OCI-LY3 (cell line): ENCODE measurements around the gene CCL4.

ENCODE experiments used
- H2AFZ ChIP-seq: fragments of 200-600, 300-600 bp; shearing (Covaris generic); 2 replicates; pipeline ENCODE4 v1.6.0; 2014; ENCODE audit warnings: antibody characterized with exemption, low read depth, low read length
- H3K27ac ChIP-seq: fragments of 200-600, 300-600 bp; sonication (generic); 2 replicates; pipeline ENCODE4 v1.5.1; 2014; ENCODE audit warnings: mild to moderate bottlenecking, low read length, moderate library complexity, mixed read lengths
- H3K27me3 ChIP-seq: fragments of 200-600, 300-600 bp; sonication (generic); 2 replicates; pipeline ENCODE4 v1.6.1; 2014; ENCODE audit warnings: low read depth, low read length, mixed read lengths
- H3K36me3 ChIP-seq: fragments of 200-600, 300-600 bp; sonication (generic); replicated peaks from 2 replicates; pipeline ENCODE3; 2014; ENCODE audit warnings: low read depth, low read length, mixed read lengths
- H3K4me1 ChIP-seq: fragments of 300-600, 200-600 bp; sonication (generic); 2 replicates; pipeline ENCODE4 v1.6.1; 2014; ENCODE audit warnings: low read length, mixed read lengths
- H3K4me2 ChIP-seq: fragments of 200-600, 300-600 bp; sonication (generic); 2 replicates; pipeline ENCODE4 v1.6.1; 2014; ENCODE audit warnings: low read length, mixed read lengths
- H3K4me3 ChIP-seq: fragments of 300-600, 200-600 bp; sonication (generic); 2 replicates; pipeline ENCODE4 v1.5.1; 2014; ENCODE audit warnings: antibody characterized with exemption, mild to moderate bottlenecking, low read length, moderate library complexity
- H3K79me2 ChIP-seq: fragments of 300-600, 200-600 bp; shearing (Covaris generic); 2 replicates; pipeline ENCODE4 v1.6.1; 2014; ENCODE audit warnings: mild to moderate bottlenecking, low read length, mixed read lengths
- H3K9ac ChIP-seq: fragments of 300-600, 200-600 bp; shearing (Covaris generic); 2 replicates; pipeline ENCODE4 v1.6.0; 2014; ENCODE audit warnings: mild to moderate bottlenecking, low read length, moderate library complexity
- H3K9me3 ChIP-seq: fragments of 200-600, 300-600 bp; shearing (Covaris generic); 2 replicates; pipeline ENCODE4 v1.6.1; 2014; ENCODE audit warnings: low read length, mixed read lengths; ENCODE audit not compliant: insufficient read depth
- H4K20me1 ChIP-seq: fragments of 200-600, 300-600 bp; sonication (generic); 2 replicates; pipeline ENCODE4 v1.6.1; 2016; ENCODE audit warnings: low read length, mixed read lengths; ENCODE audit not compliant: insufficient read depth
- EZH2phosphoT487 ChIP-seq: fragments of 200-600 bp; shearing (Covaris generic); IDR thresholded peaks from 2 replicates; pipeline ENCODE4 v1.6.1; 2018; ENCODE audit warnings: antibody characterized with exemption, mixed run types, low read depth
- TF ChIP-seq, protein P1 (sequence below): fragments of 200-600, 300-600 bp; sonication (generic); IDR thresholded peaks from 2 replicates; pipeline ENCODE4 v1.5.1; 2014; ENCODE audit warnings: antibody characterized with exemption, low read length, low read depth

CCL4 gene

DNA sequence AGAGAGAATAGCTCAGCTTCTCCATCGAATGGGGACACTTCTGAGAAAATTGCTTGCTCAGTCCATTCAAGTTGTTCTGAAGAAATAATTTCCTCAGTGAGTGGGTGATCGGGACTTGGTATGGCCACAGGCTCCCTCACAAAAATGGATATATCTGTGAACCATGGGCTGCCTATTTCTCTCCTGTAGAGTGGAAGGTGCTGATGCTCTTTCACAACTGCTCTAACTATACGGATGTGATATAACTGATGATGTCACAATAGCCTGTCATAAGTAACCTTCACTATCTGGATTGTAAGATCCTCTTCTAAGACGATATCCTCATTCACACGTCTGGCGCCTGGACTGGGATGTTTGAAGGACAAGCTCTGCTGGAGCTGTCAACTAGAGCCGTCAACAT lies 44.2 kb upstream of the CCL4 start:
- H3K4me2 ChIP-seq = no peak overlapping the region
- no peaks in the 10 kb centered on the region for H3K9me3 ChIP-seq
- no peaks in the 10 kb centered on the region for H3K79me2 ChIP-seq
- no peaks in the 10 kb centered on the region for H4K20me1 ChIP-seq
- no peak overlapping the region for H3K27ac ChIP-seq
- H2AFZ ChIP-seq = no peak overlapping the region
- no peak overlapping the region for H3K4me3 ChIP-seq
- TF ChIP-seq, protein P1, sequence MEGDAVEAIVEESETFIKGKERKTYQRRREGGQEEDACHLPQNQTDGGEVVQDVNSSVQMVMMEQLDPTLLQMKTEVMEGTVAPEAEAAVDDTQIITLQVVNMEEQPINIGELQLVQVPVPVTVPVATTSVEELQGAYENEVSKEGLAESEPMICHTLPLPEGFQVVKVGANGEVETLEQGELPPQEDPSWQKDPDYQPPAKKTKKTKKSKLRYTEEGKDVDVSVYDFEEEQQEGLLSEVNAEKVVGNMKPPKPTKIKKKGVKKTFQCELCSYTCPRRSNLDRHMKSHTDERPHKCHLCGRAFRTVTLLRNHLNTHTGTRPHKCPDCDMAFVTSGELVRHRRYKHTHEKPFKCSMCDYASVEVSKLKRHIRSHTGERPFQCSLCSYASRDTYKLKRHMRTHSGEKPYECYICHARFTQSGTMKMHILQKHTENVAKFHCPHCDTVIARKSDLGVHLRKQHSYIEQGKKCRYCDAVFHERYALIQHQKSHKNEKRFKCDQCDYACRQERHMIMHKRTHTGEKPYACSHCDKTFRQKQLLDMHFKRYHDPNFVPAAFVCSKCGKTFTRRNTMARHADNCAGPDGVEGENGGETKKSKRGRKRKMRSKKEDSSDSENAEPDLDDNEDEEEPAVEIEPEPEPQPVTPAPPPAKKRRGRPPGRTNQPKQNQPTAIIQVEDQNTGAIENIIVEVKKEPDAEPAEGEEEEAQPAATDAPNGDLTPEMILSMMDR = no peak
- no peak for TF ChIP-seq EZH2phosphoT487
- no peaks in the 10 kb centered on the region for H3K36me3 ChIP-seq
- no peak overlapping the region for H3K9ac ChIP-seq
- no peaks in the 10 kb centered on the region for H3K4me1 ChIP-seq
- H3K27me3 ChIP-seq = peaks cover 28% of the 10 kb centered on the region

- no peaks in the 10 kb centered on the region for H3K4me1 ChIP-seq
- H2AFZ ChIP-seq = no peak overlapping the region
- H3K9ac ChIP-seq = no peak overlapping the region
- H4K20me1 ChIP-seq = no peaks in the 10 kb centered on the region
- H3K9me3 ChIP-seq = no peaks in the 10 kb centered on the region
- H3K27ac ChIP-seq = no peak overlapping the region
- H3K4me2 ChIP-seq = no peak overlapping the region
- H3K79me2 ChIP-seq = no peaks in the 10 kb centered on the region
- no peak overlapping the region for H3K4me3 ChIP-seq
- peaks cover 26% of the 10 kb centered on the region for H3K27me3 ChIP-seq
- TF ChIP-seq EZH2phosphoT487 = no peak
- TF ChIP-seq, protein P1 = no peak
- H3K36me3 ChIP-seq = no peaks in the 10 kb centered on the region
Observed at GRCh38 chr17:36060816-36061215, 42.8 kb upstream of the CCL4 start.

GRCh38 chr17:36063786-36064541 lies 39.7 kb upstream of the CCL4 start, which contains the start of gene CCL18:
CCL18 (plus strand) TSS chr17:36064272; CDS start chr17:36064343, 71 bp downstream.
- Histone ChIP-seq H3K9ac (no peak within 1 kb of the TSS), H3K4me2 (no peak within 1 kb of the TSS), H3K27me3 (peaks cover 38% of the 10 kb centered on the region), H3K36me3 (no peaks in the 10 kb centered on the region), H2AFZ (no peak within 1 kb of the TSS), H3K4me1 (no peaks in the 10 kb centered on the region), H3K4me3 (no peak within 1 kb of the TSS), H3K9me3 (no peaks in the 10 kb centered on the region), H3K27ac (no peak within 1 kb of the TSS), H3K79me2 (no peaks in the 10 kb centered on the region), H4K20me1 (no peaks in the 10 kb centered on the region)
- TF ChIP-seq EZH2phosphoT487 = no peak
- TF ChIP-seq, protein P1 = no peak

DNA sequence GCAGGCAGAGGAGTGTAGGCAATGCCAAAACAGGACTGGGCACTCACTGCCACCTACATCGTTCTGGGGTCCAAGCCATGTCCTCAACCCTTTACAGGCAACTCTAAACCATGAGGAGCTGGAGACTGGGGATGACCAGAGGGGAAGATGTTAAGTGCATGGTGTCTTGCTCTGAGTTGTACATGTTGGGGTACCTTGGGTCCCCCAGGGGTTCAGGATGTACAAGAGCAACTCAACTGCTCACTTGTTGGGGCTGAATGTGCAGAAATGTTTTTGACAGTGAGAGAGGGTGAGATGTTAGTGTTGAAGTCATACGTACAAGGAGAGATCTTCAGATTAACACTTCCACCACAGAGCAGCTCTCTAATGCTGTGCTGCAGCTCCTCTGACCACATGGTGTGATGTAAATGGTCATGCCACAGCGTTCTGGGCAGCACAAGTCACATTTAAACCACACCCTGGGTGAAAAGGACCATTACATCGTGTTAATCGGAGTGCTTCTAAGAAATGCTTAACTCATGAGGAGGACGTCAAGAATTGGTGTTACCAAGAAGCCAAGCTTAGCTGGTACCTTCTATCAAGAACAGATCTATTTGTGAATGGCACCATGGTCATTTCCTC lies 37.2 kb upstream of the CCL4 start:
- H3K27ac ChIP-seq = no peak overlapping the region
- no peak overlapping the region for H2AFZ ChIP-seq
- no peaks in the 10 kb centered on the region for H3K9me3 ChIP-seq
- no peaks in the 10 kb centered on the region for H4K20me1 ChIP-seq
- no peak overlapping the region for H3K4me3 ChIP-seq
- no peaks in the 10 kb centered on the region for H3K36me3 ChIP-seq
- H3K9ac ChIP-seq = no peak overlapping the region
- H3K79me2 ChIP-seq = no peaks in the 10 kb centered on the region
- H3K4me1 ChIP-seq = no peaks in the 10 kb centered on the region
- TF ChIP-seq, protein P1 = no peak
- no peak for TF ChIP-seq EZH2phosphoT487
- no peak overlapping the region for H3K4me2 ChIP-seq
- H3K27me3 ChIP-seq = peaks cover 19% of the 10 kb centered on the region
